Right ventricle myocardium superior (tissue), 1 donor: ENCODE data around the gene CYP2C18. TPM values are rescaled to one million over a fixed set of nuclear protein-coding genes. Genes with fewer than 3 reads are reported as not detected.
A peak's percentile ranks its signal among the peaks of the same experiment; 100 is the strongest.
"Not testable (repeated sequence)": the region's sequence is repeated elsewhere in the genome, so short reads cannot be mapped to it uniquely, and the experiment has no call there.

Source experiments
- ATAC-seq: fragments of 200-7000 bp; cut with Tn5 transposase; one replicate; pipeline ENCODE4 v1.9.1; 2020; ENCODE audit warnings: mild to moderate bottlenecking; ENCODE audit not compliant: poor library complexity
- DNase-seq: peaks from one replicate; pipeline ENCODE4 v3.0.0-alpha.2; 2020
- intact Hi-C: fragments of 100-400 bp; cut with DNase I; formaldehyde crosslinking; loops from one replicate; pipeline ENCODE4 v1.11.2; 2022
- total RNA-seq: library from RNA; stranded (reverse); fragmentation: NEBNext Ultra II Directional; extraction: Animal tissue kit (Norgen Biotek cat#: 25700); gene quantifications from one replicate; pipeline ENCODE4 v1.2.1, GENCODE V29; 2021
- donor health status: DM: no; HTN: yes; CAD: no; lungs with severe emphysema.

The CYP2C18 gene
- total RNA-seq, 1 donor from 2014 or later: not detected

- no peak for ATAC-seq
- DNase-seq: no peak
- intact Hi-C loops: no loop called here
These were observed 42.3 kb downstream of the CYP2C18 start for GRCh38 chr10:94725871-94726270.

DNA sequence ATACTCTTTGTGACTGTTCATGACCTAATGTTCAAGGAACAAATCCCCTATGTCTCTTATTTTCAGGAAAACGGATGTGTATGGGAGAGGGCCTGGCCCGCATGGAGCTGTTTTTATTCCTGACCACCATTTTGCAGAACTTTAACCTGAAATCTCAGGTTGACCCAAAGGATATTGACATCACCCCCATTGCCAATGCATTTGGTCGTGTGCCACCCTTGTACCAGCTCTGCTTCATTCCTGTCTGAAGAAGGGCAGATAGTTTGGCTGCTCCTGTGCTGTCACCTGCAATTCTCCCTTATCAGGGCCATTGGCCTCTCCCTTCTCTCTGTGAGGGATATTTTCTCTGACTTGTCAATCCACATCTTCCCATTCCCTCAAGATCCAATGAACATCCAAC, 51.7 kb downstream of the CYP2C18 start:
- ATAC-seq (no peak), DNase-seq (no peak)
- intact Hi-C loops: no loop called here

GRCh38 chr10:94738588-94738987, 55.1 kb downstream of the CYP2C18 start:
- ATAC-seq (no peak), DNase-seq (no peak)
- intact Hi-C loops: no loop called here

GRCh38 chr10:94747137-94747536, 63.6 kb downstream of the CYP2C18 start:
- intact Hi-C loops: no loop called here
- no peak for ATAC-seq
- DNase-seq: no peak

DNA sequence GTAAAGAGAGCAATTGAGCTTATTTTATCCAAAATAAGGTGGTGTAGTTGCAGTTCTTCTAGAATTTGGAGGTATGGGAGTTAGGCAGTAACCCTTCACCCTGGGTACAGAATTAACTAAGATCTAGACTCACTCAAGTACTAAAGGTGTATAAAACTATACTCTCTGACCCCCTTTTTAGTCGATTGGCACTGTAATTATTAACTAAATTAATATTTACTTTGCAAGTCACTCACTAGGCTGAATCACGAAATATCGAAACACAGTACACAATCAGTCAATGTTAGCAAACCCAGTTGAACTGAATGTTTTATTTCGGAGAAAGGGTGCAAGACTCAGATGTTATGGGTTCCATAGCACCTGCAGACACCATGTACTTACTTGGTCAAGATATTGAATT, 64.3 kb downstream of the CYP2C18 start:
- ATAC-seq (no peak), DNase-seq (no peak)
- intact Hi-C loops: no loop called here

- no peak for ATAC-seq
- DNase-seq: no peak
- intact Hi-C loops: no loop called here
These were observed 74.4 kb downstream of the CYP2C18 start for GRCh38 chr10:94757916-94758315.

- no peak for DNase-seq
- intact Hi-C loops: no loop called here
These were observed 77.2 kb downstream of the CYP2C18 start for GRCh38 chr10:94760586-94761178.

DNA sequence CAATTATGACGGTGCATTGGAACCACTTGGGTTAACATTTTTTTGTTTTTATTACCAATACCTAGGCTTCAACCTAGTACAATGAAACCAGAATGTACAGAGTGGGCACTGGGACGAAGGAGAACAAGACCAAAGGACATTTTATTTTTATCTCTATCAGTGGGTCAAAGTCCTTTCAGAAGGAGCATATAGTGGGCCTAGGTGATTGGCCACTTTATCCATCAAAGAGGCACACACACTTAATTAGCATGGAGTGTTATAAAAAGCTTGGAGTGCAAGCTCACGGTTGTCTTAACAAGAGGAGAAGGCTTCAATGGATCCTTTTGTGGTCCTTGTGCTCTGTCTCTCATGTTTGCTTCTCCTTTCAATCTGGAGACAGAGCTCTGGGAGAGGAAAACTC, 78.9 kb downstream of the CYP2C18 start, which contains the start of gene CYP2C19:
TSS of gene CYP2C19 (plus strand) at position 289 of the 400 bp plus-strand sequence. CDS start at position 314, 25 bp downstream.
- intact Hi-C loops: no loop called here
- ATAC-seq: no peak
- DNase-seq: no peak

More at GRCh38 chr10:94760586-94761178, 77.2 kb downstream of the CYP2C18 start:
- no peak for ATAC-seq

DNA sequence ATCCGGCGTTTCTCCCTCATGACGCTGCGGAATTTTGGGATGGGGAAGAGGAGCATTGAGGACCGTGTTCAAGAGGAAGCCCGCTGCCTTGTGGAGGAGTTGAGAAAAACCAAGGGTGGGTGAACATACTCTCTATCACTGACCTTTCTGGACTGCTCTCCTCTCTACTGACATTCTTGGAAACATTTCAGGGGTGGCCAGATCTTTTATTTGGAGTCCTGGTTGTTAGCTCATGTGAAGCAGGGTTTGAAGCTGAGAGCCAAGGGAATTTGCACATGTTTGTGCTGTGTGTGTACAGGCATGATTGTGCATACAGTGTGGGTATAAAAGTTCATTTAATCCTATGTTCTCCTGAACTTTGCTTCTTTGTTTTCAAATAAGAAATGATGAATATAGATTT, 91.9 kb downstream of the CYP2C18 start:
- ATAC-seq, intact Hi-C loops, DNase-seq: not testable (repeated sequence)

DNA sequence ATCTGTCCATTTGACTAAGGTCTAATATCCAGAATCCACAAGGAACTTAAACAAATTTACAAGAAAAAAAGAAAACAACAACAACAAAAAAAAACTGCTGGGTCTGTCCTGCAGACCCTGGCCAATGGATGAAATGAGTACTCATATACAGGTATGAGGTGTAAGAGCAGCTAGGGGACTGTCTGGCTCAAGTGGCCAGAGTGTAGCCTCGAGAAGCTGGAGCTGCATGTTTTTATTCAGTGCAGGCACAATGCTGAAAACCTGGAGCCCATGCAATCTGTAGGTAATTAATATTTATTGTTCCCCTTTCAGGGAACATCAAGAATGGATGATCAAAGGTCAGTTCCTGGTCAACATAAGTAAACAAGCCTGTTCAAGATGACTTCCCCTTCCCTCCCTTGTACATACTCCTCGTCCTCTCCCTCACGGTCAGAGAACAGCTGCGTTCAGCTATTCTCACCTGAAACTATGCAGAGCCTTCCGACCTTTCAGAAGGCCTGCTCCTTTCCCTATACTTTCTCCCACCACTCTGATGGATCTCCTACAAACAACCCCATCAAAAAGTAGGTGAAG, 94.4 kb downstream of the CYP2C18 start:
- ATAC-seq (no peak), DNase-seq (no peak)
- intact Hi-C loops: no loop called here

- DNase-seq (no peak), ATAC-seq (peak; percentile 71)
- intact Hi-C loops: no loop called here
These were observed 97.3 kb downstream of the CYP2C18 start for GRCh38 chr10:94780844-94781243.

GRCh38 chr10:94784256-94784655, 100.7 kb downstream of the CYP2C18 start:
- DNase-seq (no peak), ATAC-seq (no peak)
- intact Hi-C loops: no loop called here

GRCh38 chr10:94785211-94785610, 101.7 kb downstream of the CYP2C18 start:
- no peak for DNase-seq
- no peak for ATAC-seq
- intact Hi-C loops: no loop called here

Other genes with a start within 250 kb of the CYP2C18 start
- gene HELLS, start 137.9 kb upstream of the CYP2C18 start, total RNA-seq: 1.6 TPM
- 0.11 TPM for gene CYP2C19, start 79.0 kb downstream of the CYP2C18 start, total RNA-seq